ENCODE measurements around the gene CNNM4. TPM values are rescaled to one million over a fixed set of nuclear protein-coding genes. Genes with fewer than 3 reads are reported as not detected.

Gene CNNM4
- total RNA-seq, 1 donor from 2014 or later, result 2.7 TPM

DNA sequence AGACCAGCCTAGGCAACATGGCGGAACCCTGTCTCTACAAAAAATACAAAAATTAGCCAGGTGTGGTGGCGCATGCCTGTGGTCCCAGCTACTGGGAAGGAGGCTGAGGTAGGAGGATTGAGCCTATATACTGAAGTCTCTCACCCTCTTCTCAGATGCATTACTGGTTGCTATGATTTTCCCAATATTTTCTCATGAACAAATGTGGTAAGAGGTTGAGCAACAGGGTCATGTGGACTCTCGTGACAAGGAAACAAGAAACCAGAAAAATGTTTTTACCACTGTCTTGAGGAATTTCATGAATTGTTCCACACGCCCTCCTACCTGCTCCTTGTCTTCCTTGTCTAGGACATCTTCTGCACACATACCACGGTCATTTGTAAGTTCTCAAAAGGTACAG, 33.3 kb upstream of the CNNM4 start:
- no peak for DNase-seq (ENCODE audit: low spot score in 2 of 2)
- intact Hi-C loops (cut with DNase I), result no loop called here
- H3K36me3 ChIP-seq, result peaks cover 53 to 64% of the 10 kb centered on the region in 2 donors

DNA sequence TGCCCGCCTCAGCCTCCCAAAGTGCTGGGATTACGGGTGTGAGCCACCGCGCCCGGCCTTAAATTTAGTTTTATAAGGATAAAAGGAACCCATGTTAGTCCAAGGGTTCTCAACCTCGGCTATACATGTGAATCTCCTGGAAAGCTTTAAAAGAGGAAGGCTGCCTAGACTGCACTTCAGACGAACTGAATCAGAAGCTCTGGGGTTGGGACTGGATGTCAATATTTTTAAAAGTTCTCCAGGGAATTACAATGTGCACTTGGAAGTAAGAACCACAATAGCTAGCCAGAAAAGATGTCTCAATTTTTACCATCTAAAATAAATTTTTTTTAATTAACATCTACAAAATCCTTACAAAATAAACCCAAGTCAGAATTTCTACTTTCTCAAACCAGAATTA, 31.0 kb upstream of the CNNM4 start:
- no peaks in the 10 kb centered on the region for H3K4me1 ChIP-seq
- DNase-seq (ENCODE audit: low spot score in 2 of 2), result no peak
- H3K36me3 ChIP-seq, result peaks cover 70 to 79% of the 10 kb centered on the region in 2 donors
- H3K27ac ChIP-seq, result no peak overlapping the region
- H3K9me3 ChIP-seq, result no peaks in the 10 kb centered on the region
- no peaks in the 10 kb centered on the region for H3K27me3 ChIP-seq
- intact Hi-C loops (cut with DNase I), result no loop called here
- H3K4me3 ChIP-seq, result no peak overlapping the region
- TF ChIP-seq, protein P1, sequence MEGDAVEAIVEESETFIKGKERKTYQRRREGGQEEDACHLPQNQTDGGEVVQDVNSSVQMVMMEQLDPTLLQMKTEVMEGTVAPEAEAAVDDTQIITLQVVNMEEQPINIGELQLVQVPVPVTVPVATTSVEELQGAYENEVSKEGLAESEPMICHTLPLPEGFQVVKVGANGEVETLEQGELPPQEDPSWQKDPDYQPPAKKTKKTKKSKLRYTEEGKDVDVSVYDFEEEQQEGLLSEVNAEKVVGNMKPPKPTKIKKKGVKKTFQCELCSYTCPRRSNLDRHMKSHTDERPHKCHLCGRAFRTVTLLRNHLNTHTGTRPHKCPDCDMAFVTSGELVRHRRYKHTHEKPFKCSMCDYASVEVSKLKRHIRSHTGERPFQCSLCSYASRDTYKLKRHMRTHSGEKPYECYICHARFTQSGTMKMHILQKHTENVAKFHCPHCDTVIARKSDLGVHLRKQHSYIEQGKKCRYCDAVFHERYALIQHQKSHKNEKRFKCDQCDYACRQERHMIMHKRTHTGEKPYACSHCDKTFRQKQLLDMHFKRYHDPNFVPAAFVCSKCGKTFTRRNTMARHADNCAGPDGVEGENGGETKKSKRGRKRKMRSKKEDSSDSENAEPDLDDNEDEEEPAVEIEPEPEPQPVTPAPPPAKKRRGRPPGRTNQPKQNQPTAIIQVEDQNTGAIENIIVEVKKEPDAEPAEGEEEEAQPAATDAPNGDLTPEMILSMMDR (IDR thresholded peaks at IDR 0.05), result no peak

More for the DNA sequence above, 33.3 kb upstream of the CNNM4 start:
- Histone ChIP-seq H3K4me3 (no peak overlapping the region), H3K27me3 (no peaks in the 10 kb centered on the region), H3K4me1 (no peaks in the 10 kb centered on the region), H3K9me3 (no peaks in the 10 kb centered on the region), H3K27ac (no peak overlapping the region)
- TF ChIP-seq, protein P1 (IDR thresholded peaks at IDR 0.05), result no peak

DNA sequence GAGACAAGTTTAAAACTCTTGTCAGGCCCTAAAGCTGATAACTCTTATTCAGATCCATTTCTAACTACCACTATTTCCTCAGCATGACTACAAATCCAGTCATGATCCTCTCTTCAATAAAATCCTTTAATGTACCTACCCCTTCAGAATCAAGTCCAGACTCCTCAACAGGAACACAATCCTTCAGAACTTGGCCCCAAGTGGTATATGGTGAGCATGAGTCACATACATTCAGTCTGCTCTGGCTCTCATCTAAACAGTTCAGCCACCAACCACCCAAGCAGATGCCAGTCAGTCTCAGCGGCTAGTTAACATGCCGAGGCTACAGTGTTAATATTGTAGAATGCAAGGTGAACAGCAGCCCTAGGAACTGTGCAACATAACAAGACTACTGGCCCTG, 30.5 kb upstream of the CNNM4 start:
- Histone ChIP-seq H3K9me3 (no peaks in the 10 kb centered on the region), H3K36me3 (peaks cover 66 to 82% of the 10 kb centered on the region in 2 donors), H3K27me3 (no peaks in the 10 kb centered on the region), H3K4me1 (peaks cover 0 to under 1% of the 10 kb centered on the region in 2 donors), H3K4me3 (no peak overlapping the region), H3K27ac (no peak overlapping the region)
- intact Hi-C loops (cut with DNase I), result no loop called here
- no peak for DNase-seq (ENCODE audit: low spot score in 2 of 2)
- TF ChIP-seq, protein P1 (IDR thresholded peaks at IDR 0.05), result no peak

DNA sequence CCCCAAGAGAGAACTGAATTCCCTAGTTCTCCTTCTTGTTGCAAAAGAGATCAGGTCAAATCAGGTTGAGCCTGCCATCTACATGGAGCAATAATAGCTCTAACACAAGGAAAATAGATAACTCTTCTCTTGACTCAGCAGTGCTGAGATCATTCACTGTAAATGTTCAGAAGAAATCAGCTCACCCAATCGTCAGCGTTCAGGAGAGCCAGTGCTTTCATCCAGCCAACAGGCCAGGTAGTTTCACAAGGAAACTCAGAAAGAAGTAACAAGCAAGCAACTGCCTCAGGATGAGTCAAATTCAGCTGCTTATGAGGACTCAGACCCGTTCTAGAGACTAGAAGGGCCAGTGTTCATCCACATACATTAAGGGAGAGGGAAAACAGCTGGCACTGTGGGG, 26.8 kb upstream of the CNNM4 start:
- TF ChIP-seq, protein P1 (IDR thresholded peaks at IDR 0.05), result no peak
- Histone ChIP-seq H3K4me1 (peaks cover 0 to 11% of the 10 kb centered on the region in 2 donors), H3K9me3 (no peaks in the 10 kb centered on the region), H3K27me3 (no peaks in the 10 kb centered on the region), H3K4me3 (no peak overlapping the region), H3K36me3 (peaks cover 46 to 54% of the 10 kb centered on the region in 2 donors), H3K27ac (no peak overlapping the region)
- intact Hi-C loops (cut with DNase I), result no loop called here
- no peak for DNase-seq (ENCODE audit: low spot score in 2 of 2)

DNA sequence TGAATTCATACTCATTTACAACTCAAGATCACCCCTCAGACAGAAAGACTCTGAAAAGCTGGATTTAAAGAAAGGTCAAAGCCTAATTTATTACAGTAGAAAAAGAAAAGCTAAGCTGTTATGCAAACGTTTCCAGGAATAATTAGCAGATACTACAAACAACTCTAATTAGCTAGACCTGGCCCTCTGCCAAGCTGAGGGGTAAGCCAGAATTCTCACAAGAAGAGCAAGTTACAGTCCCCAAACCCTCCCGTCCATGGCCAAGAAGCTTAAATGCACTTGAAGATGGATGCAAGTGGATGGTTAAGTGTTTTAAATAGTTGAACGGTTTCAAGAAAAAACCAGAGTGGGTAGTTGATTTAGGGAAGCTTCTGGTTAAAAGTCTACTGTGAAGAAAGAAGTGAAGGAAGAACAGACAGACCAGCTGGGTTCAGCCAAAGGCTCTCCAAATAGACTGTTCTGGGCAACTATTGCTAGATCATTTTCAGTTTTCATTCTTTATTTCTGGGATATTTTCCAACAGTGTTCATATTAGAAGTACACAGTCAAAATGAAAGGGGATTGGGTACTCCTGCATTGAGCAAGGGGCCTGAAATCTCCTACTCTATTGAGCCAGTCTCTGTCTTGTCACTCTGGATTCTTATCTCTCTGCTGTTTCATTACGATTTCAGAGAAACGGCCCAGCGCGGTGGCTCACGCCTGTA, 25.7 kb upstream of the CNNM4 start:
- Histone ChIP-seq H3K27me3 (no peaks in the 10 kb centered on the region), H3K27ac (peak overlapping the region in 1 of 2 donors; percentile 6), H3K9me3 (no peaks in the 10 kb centered on the region), H3K4me1 (peaks cover 0 to 15% of the 10 kb centered on the region in 2 donors), H3K4me3 (no peak overlapping the region), H3K36me3 (peaks cover 39 to 46% of the 10 kb centered on the region in 2 donors)
- DNase-seq (ENCODE audit: low spot score in 2 of 2), result no peak
- intact Hi-C loops (cut with DNase I), result loop anchor here (5.0 kb wide), 1 partner anchor 67 kb away; no protein-coding TSS in a partner anchor
- TF ChIP-seq, protein P1 (IDR thresholded peaks at IDR 0.05), result no peak

Data from ascending aorta (tissue), 2 donors.